NOMO-1 treated with dmso at 0.1 percent for 144 hours (cell line): ENCODE data around the gene SPOCK3.

ENCODE experiments used
- DNase-seq: peaks from one replicate; lab custom pipeline; 2025; ENCODE audit not compliant: unreplicated experiment; lab: John Stamatoyannopoulos, UW

SPOCK3 gene

DNA sequence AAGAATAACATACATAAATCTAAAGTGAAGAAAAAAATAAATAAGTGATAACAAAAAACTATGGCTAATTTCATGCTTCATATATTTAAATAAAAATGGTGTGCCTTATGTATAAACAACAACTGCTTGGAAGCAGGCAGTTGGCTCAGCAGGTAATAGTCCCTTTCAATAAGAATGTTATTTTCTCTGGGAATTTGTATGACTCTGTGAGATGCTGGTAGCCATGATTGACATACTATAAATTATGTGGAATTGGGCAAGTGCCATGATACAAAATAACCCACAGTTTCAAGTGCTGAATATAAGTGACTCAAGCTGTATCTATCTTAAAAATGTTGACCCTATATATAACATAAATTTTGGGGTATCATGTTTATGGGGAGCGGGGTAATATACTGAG lies 546.5 kb downstream of the SPOCK3 start:
- no peak for DNase-seq
